IMR-90 (cell line): ENCODE data around the gene AQP9. TPM values are rescaled to one million over a fixed set of nuclear protein-coding genes. Genes with fewer than 3 reads are reported as not detected.
"Not testable (repeated sequence)": the region's sequence is repeated elsewhere in the genome, so short reads cannot be mapped to it uniquely, and the experiment has no call there.

Source experiments
- ATAC-seq: fragments of 200-7000 bp; cut with Tn5 transposase; 2 replicates; pipeline ENCODE4 v1.9.1; 2020; ENCODE audit warnings: low read depth, mild to moderate bottlenecking, moderate library complexity
- BruUV-seq: library from RNA; stranded (reverse); fragments of 400-500 nt; replicated peaks from 2 replicates; lab custom pipeline; 2021; lab: Mats Ljungman, UMichigan
- CTCF ChIA-PET: fragments of 300-600 bp; formaldehyde crosslinking; extraction: SDS; loops from one replicate; lab custom pipeline; 2021; ENCODE audit warnings: antibody characterized with exemption; lab: Yijun Ruan, JAX
- POLR2A ChIA-PET: fragments of 300-600 bp; sonication (Branson Sonifier 250); formaldehyde crosslinking; loops from one replicate; lab custom pipeline; 2022; ENCODE audit warnings: antibody characterized with exemption; ENCODE audit not compliant: unreplicated experiment; lab: Charles Lee
- DNase-seq: peaks from one replicate; pipeline ENCODE4 v3.0.0; 2013
- H2AFZ ChIP-seq: replicated peaks from 2 replicates; pipeline ENCODE3; 2013; ENCODE audit warnings: low read length, mild to moderate bottlenecking; ENCODE audit not compliant: poor library complexity
- H2AK5ac ChIP-seq: 2 replicates; pipeline ENCODE4 v1.6.1; 2013; ENCODE audit warnings: low read depth, low read length, inconsistent platforms
- H2AK9ac ChIP-seq: replicated peaks from 2 replicates; pipeline ENCODE3; 2013; ENCODE audit warnings: mild to moderate bottlenecking, low read depth, low read length, moderate library complexity; ENCODE audit not compliant: poor library complexity
- H2BK120ac ChIP-seq: 2 replicates; pipeline ENCODE4 v1.6.1; 2013; ENCODE audit warnings: low read depth, low read length, inconsistent platforms
- H2BK15ac ChIP-seq: 3 replicates; pipeline ENCODE4 v1.6.1; 2013; ENCODE audit warnings: low read depth, low read length, inconsistent platforms
- H2BK20ac ChIP-seq: 2 replicates; pipeline ENCODE4 v1.6.1; 2013; ENCODE audit warnings: low read depth, mild to moderate bottlenecking, inconsistent platforms, low read length, moderate library complexity
- H2BK5ac ChIP-seq: 2 replicates; pipeline ENCODE4 v1.6.1; 2013; ENCODE audit warnings: mild to moderate bottlenecking, low read depth, low read length, inconsistent platforms; ENCODE audit not compliant: poor library complexity, severe bottlenecking
- H3K14ac ChIP-seq: replicated peaks from 2 replicates; pipeline ENCODE4 v1.6.1; 2013; ENCODE audit warnings: low read depth, low read length, inconsistent platforms
- H3K18ac ChIP-seq: 2 replicates; pipeline ENCODE4 v1.6.1; 2013; ENCODE audit warnings: low read depth, low read length, control low read depth
- H3K23ac ChIP-seq: 2 replicates; pipeline ENCODE4 v1.6.1; 2013; ENCODE audit warnings: low read depth, low read length, inconsistent platforms
- H3K27ac ChIP-seq: 2 replicates; pipeline ENCODE4 v1.5.1; 2013; ENCODE audit warnings: mild to moderate bottlenecking, control low read depth, low read length; ENCODE audit not compliant: insufficient read depth
- H3K27me3 ChIP-seq: 2 replicates; pipeline ENCODE4 v1.6.1; 2013; ENCODE audit warnings: low read length; ENCODE audit not compliant: control insufficient read depth, insufficient read depth
- H3K36me3 ChIP-seq: 2 replicates; pipeline ENCODE4 v1.6.1; 2013; ENCODE audit warnings: low read length, mixed read lengths; ENCODE audit not compliant: control insufficient read depth, insufficient read depth
- H3K4ac ChIP-seq: 2 replicates; pipeline ENCODE4 v1.6.1; 2013; ENCODE audit warnings: low read depth, low read length, inconsistent platforms
- H3K4me1 ChIP-seq: 2 replicates; pipeline ENCODE4 v1.6.1; 2013; ENCODE audit warnings: low read length, mixed read lengths; ENCODE audit not compliant: control insufficient read depth, insufficient read depth
- H3K4me2 ChIP-seq: 2 replicates; pipeline ENCODE4 v1.6.1; 2013; ENCODE audit warnings: low read depth, mild to moderate bottlenecking, control low read depth, low read length, moderate library complexity
- H3K4me3 ChIP-seq: 2 replicates; pipeline ENCODE4 v1.5.1; 2013; ENCODE audit warnings: low read depth, mild to moderate bottlenecking, control low read depth, low read length, moderate library complexity; ENCODE audit not compliant: insufficient read depth
- H3K56ac ChIP-seq: 2 replicates; pipeline ENCODE4 v1.6.1; 2013; ENCODE audit warnings: low read length, inconsistent platforms; ENCODE audit not compliant: insufficient read depth; ENCODE audit errors: extremely low read depth
- H3K79me1 ChIP-seq, 2 experiments: 2 replicates each; pipeline ENCODE4 v1.6.1; 2013; ENCODE audit warnings: low read length in 2 of 2, inconsistent platforms in 1 of 2, low read depth in 1 of 2
- H3K9ac ChIP-seq: 2 replicates; pipeline ENCODE4 v1.6.1; 2013; ENCODE audit warnings: low read depth, low read length, control low read depth
- H3K9me1 ChIP-seq: 2 replicates; pipeline ENCODE4 v1.6.1; 2013; ENCODE audit warnings: low read length, inconsistent platforms; ENCODE audit not compliant: insufficient read depth
- H3K9me3 ChIP-seq: 2 replicates; pipeline ENCODE4 v1.6.1; 2013; ENCODE audit warnings: low read length; ENCODE audit not compliant: control insufficient read depth, insufficient read depth
- H4K20me1 ChIP-seq: 2 replicates; pipeline ENCODE4 v1.6.1; 2013; ENCODE audit warnings: low read length, inconsistent platforms; ENCODE audit not compliant: insufficient read depth
- H4K5ac ChIP-seq: 2 replicates; pipeline ENCODE4 v1.6.1; 2013; ENCODE audit warnings: mild to moderate bottlenecking, low read depth, low read length, control low read depth
- H4K8ac ChIP-seq, 2 experiments: 2 replicates each; pipeline ENCODE4 v1.6.1; 2013; ENCODE audit warnings: low read depth in 2 of 2, low read length in 2 of 2, control low read depth in 1 of 2, inconsistent platforms in 1 of 2
- H4K91ac ChIP-seq: 2 replicates; pipeline ENCODE4 v1.6.1; 2013; ENCODE audit warnings: low read depth, low read length, inconsistent platforms; ENCODE audit not compliant: insufficient read depth
- USF2 ChIP-seq: fragments of 150-350 bp; IDR thresholded peaks from 2 replicates; pipeline ENCODE4 v1.6.1; 2017; ENCODE audit warnings: mild to moderate bottlenecking, antibody characterized with exemption, low read length, low read depth
- WGBS, 2 experiments: methylation state at CpG; one replicate each; pipeline versions ENCODE4 v1.1.5 to v1.1.7; 2013; ENCODE audit warnings: missing lambda C conversion rate in 2 of 2; ENCODE audit not compliant: insufficient read length in 1 of 2; ENCODE audit errors: extremely low coverage in 2 of 2; 5-methylcytosine and 5-hydroxymethylcytosine counted together
- dilution Hi-C: fragments of 300-500 bp; cut with HindIII; formaldehyde crosslinking; loops from one replicate; pipeline ENCODE4 v1.14.3; 2018; ENCODE audit warnings: low sequenced_read_pairs; ENCODE audit not compliant: unreplicated experiment
- in situ Hi-C: fragments of 300-500 bp; cut with MboI; formaldehyde crosslinking; loops from 3 replicates; pipeline ENCODE4 v1.14.3; 2019; ENCODE audit warnings: low sequenced_read_pairs, inconsistent platforms, mixed read lengths
- intact Hi-C: fragments of 100-400 bp; cut with micrococcal nuclease; formaldehyde crosslinking; loops from 2 replicates; pipeline ENCODE4 v1.10.0; 2022
- polyA plus RNA-seq, 3 experiments: library from polyadenylated mRNA; depleted of rRNA; stranded (reverse); fragments of >200 nt; gene quantifications; 2 replicates each; pipeline ENCODE4 v1.2.3, GENCODE V29; 2012; ENCODE audit warnings: low replicate concordance in 1 of 3
- total RNA-seq: library from RNA; depleted of rRNA; stranded (reverse); fragments of >200 nt; gene quantifications from 2 replicates; pipeline ENCODE4 v1.2.3, GENCODE V29; 2012

AQP9 gene
- total and polyA plus RNA-seq, 2 of the 4 experiments (the other 2 are of a cell fraction): not detected

GRCh38 chr15:58209007-58209481, 70.9 kb downstream of the AQP9 start:
- H3K9me3 ChIP-seq, H2BK15ac ChIP-seq, H3K79me1 ChIP-seq, H3K14ac ChIP-seq, H3K36me3 ChIP-seq, H4K20me1 ChIP-seq, H3K56ac ChIP-seq, H3K9me1 ChIP-seq, H2BK5ac ChIP-seq, POLR2A ChIA-PET, H3K4me3 ChIP-seq, H3K9ac ChIP-seq, H3K27me3 ChIP-seq, ATAC-seq, H3K18ac ChIP-seq, H2AK9ac ChIP-seq, H4K5ac ChIP-seq, CTCF ChIA-PET, intact Hi-C loops, BruUV-seq, H3K27ac ChIP-seq, H2BK20ac ChIP-seq, H4K91ac ChIP-seq, H3K4ac ChIP-seq, H2AK5ac ChIP-seq, H3K4me1 ChIP-seq, dilution Hi-C loops, H4K8ac ChIP-seq, H2BK120ac ChIP-seq, H3K4me2 ChIP-seq, H3K23ac ChIP-seq: not testable (repeated sequence)
- peak overlapping the region; percentile 41 for H2AFZ ChIP-seq
- TF ChIP-seq USF2: peak; percentile 39; the same call in 1 of the 2 replicates
- peak; percentile 42 for DNase-seq
- in situ Hi-C loops: loop anchor here (25.0 kb wide), 1 partner anchor 1278 kb away; no protein-coding TSS in a partner anchor
- WGBS, 2 experiments: 100% methylated on average over 1 of the region's 3 CpGs; no CpG with 5 or more reads in 1 of the 2 experiments

- dilution Hi-C loops, H2BK20ac ChIP-seq, H3K9ac ChIP-seq, H3K27ac ChIP-seq, H3K4me3 ChIP-seq, H3K9me1 ChIP-seq, ATAC-seq, H2BK15ac ChIP-seq, H3K79me1 ChIP-seq, H3K27me3 ChIP-seq, H3K23ac ChIP-seq, H3K14ac ChIP-seq, H3K18ac ChIP-seq, H3K4ac ChIP-seq, H4K5ac ChIP-seq, POLR2A ChIA-PET, H3K4me1 ChIP-seq, H3K36me3 ChIP-seq, H3K9me3 ChIP-seq, H2BK120ac ChIP-seq, BruUV-seq, H2BK5ac ChIP-seq, H2AK9ac ChIP-seq, H3K56ac ChIP-seq, H3K4me2 ChIP-seq, H4K8ac ChIP-seq, H4K91ac ChIP-seq, H2AK5ac ChIP-seq, H2AFZ ChIP-seq, CTCF ChIA-PET, H4K20me1 ChIP-seq: not testable (repeated sequence)
- peak; percentile 29 for DNase-seq
- WGBS, 2 experiments: no CpG with 5 or more reads among the region's 4 CpGs
- intact Hi-C loops (loop anchor here (10.0 kb wide), 1 partner anchor 1315 kb away; no protein-coding TSS in a partner anchor), in situ Hi-C loops (loop anchor here (25.0 kb wide), 1 partner anchor 1277 kb away; no protein-coding TSS in a partner anchor)
These were observed 71.8 kb downstream of the AQP9 start for GRCh38 chr15:58210031-58210430.
